Osteocyte (in vitro differentiated cells): ENCODE measurements around the gene TCHP. TPM values are rescaled to one million over a fixed set of nuclear protein-coding genes. Genes with fewer than 3 reads are reported as not detected.
"Not testable (repeated sequence)": the region's sequence is repeated elsewhere in the genome, so short reads cannot be mapped to it uniquely, and the experiment has no call there.

Experiments
- DNase-seq: peaks from one replicate; pipeline ENCODE4 v3.0.0; 2021; ENCODE audit warnings: mixed read lengths; ENCODE audit not compliant: unreplicated experiment; ENCODE audit errors: extremely low spot score
- H3K27ac Mint-ChIP-seq: one replicate; pipeline ENCODE4 v1.8.0; 2021; ENCODE audit warnings: mild to moderate bottlenecking, mixed read lengths; ENCODE audit not compliant: unreplicated experiment
- H3K27me3 Mint-ChIP-seq: one replicate; pipeline ENCODE4 v1.8.0; 2021; ENCODE audit warnings: mixed read lengths; ENCODE audit not compliant: unreplicated experiment
- H3K36me3 Mint-ChIP-seq: one replicate; pipeline ENCODE4 v1.8.0; 2021; ENCODE audit warnings: mixed read lengths; ENCODE audit not compliant: unreplicated experiment
- H3K4me1 Mint-ChIP-seq: one replicate; pipeline ENCODE4 v1.8.0; 2021; ENCODE audit warnings: mixed read lengths; ENCODE audit not compliant: unreplicated experiment
- H3K4me3 Mint-ChIP-seq: one replicate; pipeline ENCODE4 v1.8.0; 2021; ENCODE audit warnings: mild to moderate bottlenecking, moderate library complexity, mixed read lengths; ENCODE audit not compliant: unreplicated experiment
- H3K9me3 Mint-ChIP-seq: one replicate; pipeline ENCODE4 v1.8.0; 2021; ENCODE audit warnings: mixed read lengths; ENCODE audit not compliant: unreplicated experiment
- long read RNA-seq: library from polyadenylated mRNA; unstranded; transcript quantifications from one replicate; pipeline ENCODE4 v2.0.0, GENCODE V29; 2021
- total RNA-seq: library from RNA; stranded (reverse); gene quantifications from 2 replicates; pipeline ENCODE4 v1.2.1, GENCODE V29; 2021
- TF ChIP-seq, protein P1 (sequence below): fragments of 200-600 bp; sonication (generic); IDR thresholded peaks from 2 replicates; pipeline ENCODE4 v1.5.0; 2021; ENCODE audit warnings: antibody characterized with exemption, mild to moderate bottlenecking, moderate library complexity

The TCHP gene, protein sequence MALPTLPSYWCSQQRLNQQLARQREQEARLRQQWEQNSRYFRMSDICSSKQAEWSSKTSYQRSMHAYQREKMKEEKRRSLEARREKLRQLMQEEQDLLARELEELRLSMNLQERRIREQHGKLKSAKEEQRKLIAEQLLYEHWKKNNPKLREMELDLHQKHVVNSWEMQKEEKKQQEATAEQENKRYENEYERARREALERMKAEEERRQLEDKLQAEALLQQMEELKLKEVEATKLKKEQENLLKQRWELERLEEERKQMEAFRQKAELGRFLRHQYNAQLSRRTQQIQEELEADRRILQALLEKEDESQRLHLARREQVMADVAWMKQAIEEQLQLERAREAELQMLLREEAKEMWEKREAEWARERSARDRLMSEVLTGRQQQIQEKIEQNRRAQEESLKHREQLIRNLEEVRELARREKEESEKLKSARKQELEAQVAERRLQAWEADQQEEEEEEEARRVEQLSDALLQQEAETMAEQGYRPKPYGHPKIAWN
- total RNA-seq: 14.4 and 15.7 TPM in 2 replicates
- long read RNA-seq, transcript TCHP-202 (13 exons, 3,090 nt): major isoform, 5 of 18 reads
- long read RNA-seq, partial matches to known transcripts: 3 of 18 reads
- long read RNA-seq, other reads (novel, unspliced or antisense): 9 of 18 reads

DNA sequence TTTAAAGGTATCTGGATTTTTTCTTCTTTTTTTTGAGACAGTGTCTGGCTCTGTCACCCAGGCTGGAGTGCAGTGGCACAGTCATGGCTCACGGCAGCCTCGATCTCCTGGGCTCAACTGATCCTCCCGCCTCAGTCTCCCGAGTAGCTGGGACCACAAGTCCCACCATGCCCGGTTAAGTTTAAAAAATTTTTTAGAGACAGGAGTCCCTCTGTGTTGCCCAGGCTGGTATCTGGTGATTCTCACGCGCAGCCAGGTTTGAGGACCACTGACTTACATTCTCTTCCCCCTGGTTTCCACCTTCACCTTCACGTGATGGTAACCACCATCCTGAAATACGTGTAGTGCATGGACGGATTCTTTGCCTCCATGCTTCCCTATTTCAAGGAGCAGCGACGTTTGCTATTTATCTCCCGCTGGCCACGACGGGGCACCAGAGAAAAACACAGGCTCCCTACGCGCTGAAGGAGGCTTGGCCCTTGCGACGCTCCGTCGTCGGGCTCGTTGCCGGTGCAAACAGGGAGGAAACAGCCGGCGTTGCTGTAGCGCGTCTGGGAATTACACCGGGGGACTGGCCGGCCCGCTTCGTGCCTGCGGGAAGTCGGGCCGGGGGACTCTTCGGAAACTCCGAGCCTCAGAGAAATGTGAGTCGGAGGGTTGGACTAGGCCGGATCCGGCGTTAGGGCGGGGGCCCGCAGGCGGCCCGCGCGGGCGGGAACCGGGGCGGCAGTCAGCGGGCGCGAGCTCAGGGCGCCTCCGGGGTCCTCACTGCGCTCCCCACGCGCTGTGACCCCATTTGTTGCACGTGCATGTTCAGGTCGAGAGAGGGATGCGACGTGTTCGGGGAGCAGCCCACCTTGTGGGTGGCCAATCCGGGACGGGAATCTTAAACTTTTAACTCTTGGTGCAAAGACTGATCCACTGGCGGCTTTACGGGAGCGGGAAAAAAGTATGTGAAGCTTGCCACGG, at the start of gene TCHP:
Gene TCHP (plus strand): TSS at position 492 of the 969 bp plus-strand sequence. CDS start 2,753 bp downstream, outside the sequence.
- DNase-seq: peak; percentile 92
- H3K4me3 Mint-ChIP-seq: peak within 1 kb of the TSS; percentile 97

DNA sequence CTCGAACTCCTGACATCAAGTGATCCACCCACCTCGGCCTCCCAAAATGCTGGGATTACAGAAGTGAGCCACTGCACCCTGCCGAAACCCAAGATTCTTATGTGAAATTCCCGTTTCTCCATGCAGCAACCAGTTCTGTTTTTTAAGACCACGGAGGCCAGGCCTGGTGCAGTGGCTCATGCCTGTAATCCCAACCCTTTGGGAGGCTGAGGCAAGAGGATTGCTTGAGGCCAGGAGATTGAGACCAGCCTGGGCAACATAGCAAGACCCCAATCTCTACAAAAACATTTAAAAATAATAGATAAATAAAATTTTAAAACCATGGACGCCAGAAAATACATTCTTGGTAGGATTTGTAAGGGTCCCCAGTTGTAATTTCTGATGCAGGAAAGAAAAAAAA, 49.6 kb upstream of the TCHP start:
- H3K27ac Mint-ChIP-seq, H3K27me3 Mint-ChIP-seq, DNase-seq, H3K4me1 Mint-ChIP-seq, H3K9me3 Mint-ChIP-seq, H3K36me3 Mint-ChIP-seq, H3K4me3 Mint-ChIP-seq: not testable (repeated sequence)

More for the DNA sequence above, at the start of gene TCHP:
- peaks cover 12% of the 10 kb centered on the region for H3K36me3 Mint-ChIP-seq
- no peaks in the 10 kb centered on the region for H3K27me3 Mint-ChIP-seq
- TF ChIP-seq, protein P1, sequence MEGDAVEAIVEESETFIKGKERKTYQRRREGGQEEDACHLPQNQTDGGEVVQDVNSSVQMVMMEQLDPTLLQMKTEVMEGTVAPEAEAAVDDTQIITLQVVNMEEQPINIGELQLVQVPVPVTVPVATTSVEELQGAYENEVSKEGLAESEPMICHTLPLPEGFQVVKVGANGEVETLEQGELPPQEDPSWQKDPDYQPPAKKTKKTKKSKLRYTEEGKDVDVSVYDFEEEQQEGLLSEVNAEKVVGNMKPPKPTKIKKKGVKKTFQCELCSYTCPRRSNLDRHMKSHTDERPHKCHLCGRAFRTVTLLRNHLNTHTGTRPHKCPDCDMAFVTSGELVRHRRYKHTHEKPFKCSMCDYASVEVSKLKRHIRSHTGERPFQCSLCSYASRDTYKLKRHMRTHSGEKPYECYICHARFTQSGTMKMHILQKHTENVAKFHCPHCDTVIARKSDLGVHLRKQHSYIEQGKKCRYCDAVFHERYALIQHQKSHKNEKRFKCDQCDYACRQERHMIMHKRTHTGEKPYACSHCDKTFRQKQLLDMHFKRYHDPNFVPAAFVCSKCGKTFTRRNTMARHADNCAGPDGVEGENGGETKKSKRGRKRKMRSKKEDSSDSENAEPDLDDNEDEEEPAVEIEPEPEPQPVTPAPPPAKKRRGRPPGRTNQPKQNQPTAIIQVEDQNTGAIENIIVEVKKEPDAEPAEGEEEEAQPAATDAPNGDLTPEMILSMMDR: peak; percentile 33
- peak within 1 kb of the TSS; percentile 96 for H3K27ac Mint-ChIP-seq
- no peaks in the 10 kb centered on the region for H3K9me3 Mint-ChIP-seq
- peaks cover 21% of the 10 kb centered on the region for H3K4me1 Mint-ChIP-seq

DNA sequence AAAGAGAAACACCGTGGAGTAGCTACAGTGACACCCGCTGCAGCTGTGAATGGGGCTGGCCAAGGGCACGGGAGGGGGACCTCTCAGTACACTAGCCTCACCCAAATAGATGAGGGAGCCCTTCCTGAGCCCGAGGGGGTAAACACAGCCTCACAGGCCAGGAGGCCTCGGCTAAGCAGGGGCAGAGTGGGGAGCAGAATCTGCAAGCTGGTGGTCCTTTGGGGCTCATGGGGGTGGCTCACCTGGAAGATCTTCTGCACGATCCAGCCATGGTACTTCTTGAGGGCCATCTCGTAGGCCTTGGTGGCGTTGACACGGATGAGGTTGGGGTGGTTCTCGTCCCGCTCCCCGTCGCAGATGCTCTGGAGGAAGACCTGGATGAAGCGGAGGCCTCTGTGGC, 44.7 kb upstream of the TCHP start:
- H3K27me3 Mint-ChIP-seq: no peaks in the 10 kb centered on the region
- TF ChIP-seq, protein P1: no peak
- no peaks in the 10 kb centered on the region for H3K9me3 Mint-ChIP-seq
- H3K4me3 Mint-ChIP-seq: no peak overlapping the region
- H3K27ac Mint-ChIP-seq: no peak overlapping the region
- peaks cover 12% of the 10 kb centered on the region for H3K36me3 Mint-ChIP-seq
- no peaks in the 10 kb centered on the region for H3K4me1 Mint-ChIP-seq
- no peak for DNase-seq

DNA sequence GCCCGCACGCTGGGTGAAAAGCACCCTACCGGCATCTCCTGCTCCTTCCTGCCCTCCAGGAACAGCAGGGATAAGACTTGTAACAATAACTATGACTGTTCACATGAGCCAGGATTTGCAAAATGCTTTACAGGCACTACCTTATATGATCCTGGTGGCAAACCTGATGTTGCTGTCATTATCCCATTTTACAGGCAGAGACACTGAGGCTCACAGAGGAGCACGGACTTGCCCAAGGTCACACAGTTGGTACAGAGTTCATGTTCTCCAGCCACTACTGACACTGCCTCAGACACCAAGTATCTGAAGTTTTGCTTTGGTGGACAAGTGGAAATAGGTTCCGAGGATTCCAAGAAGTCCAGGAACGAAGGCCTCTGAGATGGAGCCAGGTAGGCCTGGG, 42.4 kb upstream of the TCHP start:
- DNase-seq: no peak
- Mint-ChIP-seq H3K27me3 (no peaks in the 10 kb centered on the region), H3K36me3 (peaks cover 8% of the 10 kb centered on the region), H3K4me3 (no peak overlapping the region), H3K9me3 (no peaks in the 10 kb centered on the region), H3K4me1 (no peaks in the 10 kb centered on the region), H3K27ac (no peak overlapping the region)
- TF ChIP-seq, protein P1: no peak

DNA sequence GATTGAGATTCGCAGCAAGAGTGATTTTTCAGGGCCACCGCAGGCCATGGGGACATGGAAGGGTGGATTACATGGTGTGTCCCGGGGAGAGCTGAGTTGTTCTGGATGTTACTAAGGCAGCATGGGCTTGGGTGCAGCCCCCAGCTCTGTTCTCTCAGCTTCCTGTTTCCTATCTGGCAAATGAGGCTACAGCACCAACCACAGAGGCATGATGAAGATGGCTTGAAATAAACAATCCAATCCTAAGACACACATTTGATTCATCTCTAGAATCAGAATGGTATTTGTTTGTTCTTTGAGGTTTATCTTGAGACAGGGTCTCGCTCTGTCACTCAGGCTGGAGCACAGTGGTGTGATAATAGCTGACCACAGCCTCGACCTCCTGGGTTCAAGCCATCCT, 41.3 kb upstream of the TCHP start:
- DNase-seq: no peak
- H3K36me3 Mint-ChIP-seq: peaks cover 8% of the 10 kb centered on the region
- H3K27ac Mint-ChIP-seq: no peak overlapping the region
- H3K4me3 Mint-ChIP-seq: no peak overlapping the region
- H3K27me3 Mint-ChIP-seq: no peaks in the 10 kb centered on the region
- H3K9me3 Mint-ChIP-seq: no peaks in the 10 kb centered on the region
- TF ChIP-seq, protein P1: no peak
- H3K4me1 Mint-ChIP-seq: peaks cover 4% of the 10 kb centered on the region
